ENCODE results near the gene ZNF44. TPM values are rescaled to one million over a fixed set of nuclear protein-coding genes. Genes with fewer than 3 reads are reported as not detected.

ZNF44 gene
- total and polyA plus RNA-seq, 2 of the 13 experiments (the other 11 are each of a cell fraction or from before 2014, with no cell fraction given), result 6.9 to 15.7 TPM

DNA sequence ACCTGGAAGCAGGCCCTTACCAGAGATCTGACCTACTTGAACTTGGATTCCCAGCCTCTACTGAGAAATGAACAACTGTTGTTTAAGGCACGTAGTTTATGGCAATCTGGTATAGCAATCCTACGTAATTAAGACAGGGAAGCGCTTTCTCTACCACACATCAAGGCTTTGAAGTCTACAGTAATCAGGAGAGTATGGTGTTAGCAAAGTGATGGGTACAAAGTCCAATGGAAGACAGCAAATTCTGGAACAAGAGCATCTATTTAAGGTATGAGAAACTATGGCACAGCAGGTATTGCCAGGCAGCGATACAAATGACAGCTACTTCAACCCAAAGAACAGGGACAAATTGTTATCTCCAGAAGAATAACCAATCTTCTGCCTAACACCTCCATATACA, 35.7 kb upstream of the ZNF44 start (continued):
- TF ChIP-seq HDAC1 (CRISPR knock-in tag; IDR thresholded peaks at IDR 0.05) (no peak), PATZ1 (CRISPR knock-in tag; IDR thresholded peaks at IDR 0.05) (no peak), NFE2L1 (CRISPR knock-in tag; IDR thresholded peaks at IDR 0.05; ENCODE audit: borderline replicate concordance) (no peak), PITX1 (CRISPR knock-in tag; IDR thresholded peaks at IDR 0.05) (no peak), ZNF124 (CRISPR knock-in tag; IDR thresholded peaks at IDR 0.05) (no peak), ZNF646 (CRISPR knock-in tag; IDR thresholded peaks at IDR 0.05) (no peak), DR1 (CRISPR knock-in tag; IDR thresholded peaks at IDR 0.05) (no peak), ZBTB4 (CRISPR knock-in tag; IDR thresholded peaks at IDR 0.05; ENCODE audit: borderline replicate concordance) (no peak), SIX1 (CRISPR knock-in tag; IDR thresholded peaks at IDR 0.05; ENCODE audit: borderline replicate concordance) (no peak), ZNF292 (CRISPR knock-in tag; IDR thresholded peaks at IDR 0.05; ENCODE audit: borderline replicate concordance, low read depth) (no peak), HNRNPUL1 (IDR thresholded peaks at IDR 0.05; ENCODE audit: low read depth, low read length) (no peak), SP140L (CRISPR knock-in tag; IDR thresholded peaks at IDR 0.05; ENCODE audit: borderline replicate concordance) (no peak), GFI1 (CRISPR knock-in tag; IDR thresholded peaks at IDR 0.05; ENCODE audit: borderline replicate concordance) (no peak), ZSCAN12 (CRISPR knock-in tag; IDR thresholded peaks at IDR 0.05) (no peak)
- TF ChIP-seq, protein P1, sequence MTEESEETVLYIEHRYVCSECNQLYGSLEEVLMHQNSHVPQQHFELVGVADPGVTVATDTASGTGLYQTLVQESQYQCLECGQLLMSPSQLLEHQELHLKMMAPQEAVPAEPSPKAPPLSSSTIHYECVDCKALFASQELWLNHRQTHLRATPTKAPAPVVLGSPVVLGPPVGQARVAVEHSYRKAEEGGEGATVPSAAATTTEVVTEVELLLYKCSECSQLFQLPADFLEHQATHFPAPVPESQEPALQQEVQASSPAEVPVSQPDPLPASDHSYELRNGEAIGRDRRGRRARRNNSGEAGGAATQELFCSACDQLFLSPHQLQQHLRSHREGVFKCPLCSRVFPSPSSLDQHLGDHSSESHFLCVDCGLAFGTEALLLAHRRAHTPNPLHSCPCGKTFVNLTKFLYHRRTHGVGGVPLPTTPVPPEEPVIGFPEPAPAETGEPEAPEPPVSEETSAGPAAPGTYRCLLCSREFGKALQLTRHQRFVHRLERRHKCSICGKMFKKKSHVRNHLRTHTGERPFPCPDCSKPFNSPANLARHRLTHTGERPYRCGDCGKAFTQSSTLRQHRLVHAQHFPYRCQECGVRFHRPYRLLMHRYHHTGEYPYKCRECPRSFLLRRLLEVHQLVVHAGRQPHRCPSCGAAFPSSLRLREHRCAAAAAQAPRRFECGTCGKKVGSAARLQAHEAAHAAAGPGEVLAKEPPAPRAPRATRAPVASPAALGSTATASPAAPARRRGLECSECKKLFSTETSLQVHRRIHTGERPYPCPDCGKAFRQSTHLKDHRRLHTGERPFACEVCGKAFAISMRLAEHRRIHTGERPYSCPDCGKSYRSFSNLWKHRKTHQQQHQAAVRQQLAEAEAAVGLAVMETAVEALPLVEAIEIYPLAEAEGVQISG (CRISPR knock-in tag; IDR thresholded peaks at IDR 0.05), result no peak

Data from HepG2 (cell line).